GM06990 (cell line): ENCODE data around the gene IL37.

Experiments used
- DNase-seq: peaks from one replicate; pipeline ENCODE4 v3.0.0-alpha.2; 2011; ENCODE audit not compliant: insufficient read length; ENCODE audit errors: extremely low read depth
- H3K27me3 ChIP-seq: replicated peaks from 2 replicates; pipeline ENCODE4 v1.6.0; 2011; ENCODE audit warnings: low read length; ENCODE audit not compliant: control insufficient read depth, insufficient read depth
- H3K36me3 ChIP-seq: 2 replicates; pipeline ENCODE4 v1.5.1; 2011; ENCODE audit warnings: low read length; ENCODE audit not compliant: control insufficient read depth, insufficient read depth
- H3K4me3 ChIP-seq: replicated peaks from 2 replicates; pipeline ENCODE4 v1.5.1; 2011; ENCODE audit warnings: low read depth, mild to moderate bottlenecking, control low read depth, low read length
- TF ChIP-seq, protein P1 (sequence below): IDR thresholded peaks from 2 replicates; pipeline ENCODE4 v1.5.1; 2011; ENCODE audit warnings: low read length, control low read depth, mild to moderate bottlenecking, inconsistent platforms; ENCODE audit not compliant: insufficient read depth, poor library complexity, severe bottlenecking

Gene IL37

DNA sequence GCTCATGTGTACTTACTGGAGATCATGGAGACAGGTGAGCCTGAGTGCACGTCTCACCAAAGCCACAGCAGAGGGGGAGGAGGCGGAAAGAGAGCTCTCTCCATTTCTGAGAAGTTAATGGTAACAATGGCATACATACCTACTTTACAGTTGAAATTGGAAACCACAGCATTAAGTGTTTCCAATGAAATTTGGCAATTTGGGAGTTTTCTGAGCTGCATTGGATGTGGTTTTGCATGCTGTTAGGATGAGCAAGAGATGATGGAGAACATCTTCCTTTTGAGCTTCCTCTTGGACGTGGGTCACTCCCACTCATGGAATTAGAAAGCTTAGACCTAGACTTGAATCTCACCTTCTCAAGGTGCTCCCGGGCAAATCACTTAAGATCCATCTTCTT is 25.5 kb upstream of the IL37 start:
- Histone ChIP-seq H3K27me3 (no peaks in the 10 kb centered on the region), H3K36me3 (no peaks in the 10 kb centered on the region), H3K4me3 (no peak overlapping the region)
- TF ChIP-seq, protein P1, sequence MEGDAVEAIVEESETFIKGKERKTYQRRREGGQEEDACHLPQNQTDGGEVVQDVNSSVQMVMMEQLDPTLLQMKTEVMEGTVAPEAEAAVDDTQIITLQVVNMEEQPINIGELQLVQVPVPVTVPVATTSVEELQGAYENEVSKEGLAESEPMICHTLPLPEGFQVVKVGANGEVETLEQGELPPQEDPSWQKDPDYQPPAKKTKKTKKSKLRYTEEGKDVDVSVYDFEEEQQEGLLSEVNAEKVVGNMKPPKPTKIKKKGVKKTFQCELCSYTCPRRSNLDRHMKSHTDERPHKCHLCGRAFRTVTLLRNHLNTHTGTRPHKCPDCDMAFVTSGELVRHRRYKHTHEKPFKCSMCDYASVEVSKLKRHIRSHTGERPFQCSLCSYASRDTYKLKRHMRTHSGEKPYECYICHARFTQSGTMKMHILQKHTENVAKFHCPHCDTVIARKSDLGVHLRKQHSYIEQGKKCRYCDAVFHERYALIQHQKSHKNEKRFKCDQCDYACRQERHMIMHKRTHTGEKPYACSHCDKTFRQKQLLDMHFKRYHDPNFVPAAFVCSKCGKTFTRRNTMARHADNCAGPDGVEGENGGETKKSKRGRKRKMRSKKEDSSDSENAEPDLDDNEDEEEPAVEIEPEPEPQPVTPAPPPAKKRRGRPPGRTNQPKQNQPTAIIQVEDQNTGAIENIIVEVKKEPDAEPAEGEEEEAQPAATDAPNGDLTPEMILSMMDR: no peak
- DNase-seq: no peak

DNA sequence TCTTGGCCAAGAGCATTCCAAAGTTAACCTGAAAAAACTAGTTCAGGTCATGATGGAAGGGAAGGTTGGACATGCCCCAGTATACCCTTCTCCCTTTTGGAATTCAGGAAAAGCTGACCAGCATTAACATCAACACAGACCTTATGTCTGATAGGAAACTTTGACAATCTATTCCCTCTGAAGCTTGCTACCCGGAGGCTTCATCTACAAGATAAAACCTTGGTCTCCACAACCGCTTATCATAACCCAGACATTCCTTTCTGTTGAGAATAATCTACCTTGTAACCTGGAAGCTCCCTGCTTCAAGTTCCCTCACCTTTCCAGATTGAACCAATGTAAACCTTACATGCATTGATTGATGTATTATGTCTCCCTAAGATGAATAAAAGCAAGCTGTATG is 24.7 kb upstream of the IL37 start:
- DNase-seq: no peak
- Histone ChIP-seq H3K36me3 (no peaks in the 10 kb centered on the region), H3K27me3 (no peaks in the 10 kb centered on the region), H3K4me3 (no peak overlapping the region)
- TF ChIP-seq, protein P1: no peak

DNA sequence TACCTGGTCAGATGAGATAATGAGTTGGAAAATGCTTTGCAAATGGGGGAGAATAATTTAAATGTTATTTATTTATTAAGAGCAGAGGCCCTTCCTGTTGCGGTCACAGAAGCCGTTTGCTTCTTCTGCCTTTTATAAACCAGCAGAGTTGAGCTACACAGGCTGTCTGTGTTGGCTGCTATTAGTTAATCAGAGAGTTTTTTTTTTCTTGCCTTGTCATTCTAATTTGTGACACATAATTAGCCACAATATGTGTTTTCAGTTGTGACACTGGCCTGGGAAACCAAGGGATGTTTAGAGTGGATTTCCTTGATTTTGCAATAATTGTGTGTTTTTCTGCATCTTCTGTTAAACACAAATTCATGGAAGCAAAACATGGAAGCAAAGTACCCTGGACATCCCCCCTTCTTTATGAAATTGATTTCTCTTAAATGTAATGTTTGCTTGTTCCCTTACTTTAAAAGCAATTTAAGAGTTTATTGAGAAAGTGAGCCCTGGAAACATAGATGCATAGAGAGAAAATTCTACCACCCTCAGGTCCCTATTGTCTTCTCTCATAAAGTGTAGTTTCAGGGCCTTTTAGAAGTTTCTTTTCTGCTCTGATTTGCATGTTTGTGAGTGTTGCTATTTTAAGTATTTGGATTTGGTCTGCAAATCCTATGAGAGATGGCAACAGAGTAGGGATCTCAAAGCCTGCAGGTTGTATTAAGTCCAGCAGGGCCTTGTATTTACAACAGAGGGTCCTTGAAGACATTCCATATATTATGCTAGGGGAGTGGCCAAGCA is 22.8 kb upstream of the IL37 start:
- no peak overlapping the region for H3K4me3 ChIP-seq
- no peaks in the 10 kb centered on the region for H3K27me3 ChIP-seq
- no peaks in the 10 kb centered on the region for H3K36me3 ChIP-seq
- TF ChIP-seq, protein P1: no peak
- DNase-seq: no peak

DNA sequence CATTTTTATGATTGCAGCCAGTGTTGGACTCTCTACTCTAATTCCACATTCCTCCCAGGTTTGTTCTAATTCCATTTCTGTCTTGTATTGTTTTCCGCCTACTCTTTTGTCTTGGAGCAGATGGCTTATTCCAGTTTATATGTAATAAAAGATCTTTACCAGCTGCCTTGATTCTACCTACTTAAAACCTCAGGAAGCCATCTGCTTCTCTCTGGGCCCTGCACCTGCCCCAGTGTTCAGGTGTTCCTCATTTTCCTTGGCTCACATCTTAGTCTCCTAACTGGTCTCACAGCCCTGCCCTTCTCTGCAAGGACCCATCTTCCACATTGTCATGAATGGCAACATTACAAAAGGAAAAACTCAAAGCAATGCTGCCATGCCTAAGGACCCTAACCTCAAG is 21.0 kb upstream of the IL37 start:
- DNase-seq: no peak
- H3K4me3 ChIP-seq: no peak overlapping the region
- no peaks in the 10 kb centered on the region for H3K36me3 ChIP-seq
- no peaks in the 10 kb centered on the region for H3K27me3 ChIP-seq
- TF ChIP-seq, protein P1: no peak

DNA sequence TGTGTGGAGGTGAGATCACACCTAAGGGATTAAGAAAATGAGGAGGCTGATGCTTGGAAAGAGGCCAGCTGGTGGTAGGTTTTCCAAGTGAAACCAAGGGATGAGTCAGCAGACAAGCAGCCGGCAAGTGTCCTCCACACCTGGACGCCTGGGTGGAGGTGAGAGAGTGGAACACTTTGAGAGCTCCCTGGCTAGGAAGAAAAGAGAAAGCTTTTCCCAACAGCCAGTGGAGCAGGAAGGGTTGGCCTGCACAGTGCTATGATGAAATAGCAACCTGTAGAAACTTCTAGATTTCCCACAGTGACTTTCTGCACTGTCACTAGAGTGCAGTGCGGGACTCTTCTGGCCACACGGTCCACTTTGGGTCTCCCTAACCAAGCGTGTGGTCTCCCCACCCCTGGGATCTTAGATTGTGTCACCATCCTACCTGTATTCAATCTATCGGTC is 19.6 kb upstream of the IL37 start:
- TF ChIP-seq, protein P1: no peak
- Histone ChIP-seq H3K4me3 (no peak overlapping the region), H3K27me3 (no peaks in the 10 kb centered on the region), H3K36me3 (no peaks in the 10 kb centered on the region)
- no peak for DNase-seq
